HPDE6-E6E7 (cell line): Measurements from ENCODE around the gene SULT1C4.

Experiments used
- DNase-seq: peaks from one replicate; pipeline ENCODE4 v3.0.0; 2011; ENCODE audit warnings: missing footprints; ENCODE audit errors: extremely low spot score

SULT1C4 gene

DNA sequence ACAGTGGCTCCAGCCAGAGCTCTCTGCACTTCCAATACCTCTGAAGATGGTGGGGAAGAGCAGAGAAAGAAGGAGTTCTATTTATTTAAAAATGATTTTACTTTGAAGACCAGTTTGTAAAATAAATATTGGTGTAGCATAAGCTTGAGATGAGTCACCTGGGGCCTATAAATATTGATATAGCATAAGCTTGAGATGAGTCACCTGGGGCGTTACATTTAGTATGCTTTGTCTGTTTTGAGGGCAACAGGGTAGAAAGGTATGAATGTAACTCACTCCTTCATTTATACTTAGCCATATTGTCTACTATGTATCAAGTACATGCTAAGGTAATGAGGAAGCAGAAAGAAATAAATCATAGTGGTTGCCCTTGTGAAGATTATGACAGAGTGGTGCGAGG, 7.7 kb upstream of the SULT1C4 start:
- DNase-seq, result no peak

DNA sequence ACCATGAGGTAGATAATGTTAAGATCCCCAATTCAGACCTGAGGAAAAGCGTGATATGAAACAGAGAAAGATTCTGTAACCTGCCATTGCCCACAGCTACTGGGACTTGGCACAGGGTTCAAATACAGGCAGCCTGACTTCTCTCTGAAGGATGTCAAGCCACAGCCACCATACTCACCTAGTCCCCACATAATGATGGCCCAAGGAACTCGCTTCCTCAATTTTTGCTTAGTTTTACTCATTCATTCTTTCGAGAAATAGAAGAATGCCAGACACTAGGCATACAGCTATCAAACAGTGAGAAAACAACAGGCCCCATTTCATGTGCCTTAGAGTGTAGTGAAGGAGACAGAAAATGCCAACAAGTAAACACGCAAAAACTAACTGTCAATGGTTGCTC, 980 bp upstream of the SULT1C4 start:
- no peak for DNase-seq

DNA sequence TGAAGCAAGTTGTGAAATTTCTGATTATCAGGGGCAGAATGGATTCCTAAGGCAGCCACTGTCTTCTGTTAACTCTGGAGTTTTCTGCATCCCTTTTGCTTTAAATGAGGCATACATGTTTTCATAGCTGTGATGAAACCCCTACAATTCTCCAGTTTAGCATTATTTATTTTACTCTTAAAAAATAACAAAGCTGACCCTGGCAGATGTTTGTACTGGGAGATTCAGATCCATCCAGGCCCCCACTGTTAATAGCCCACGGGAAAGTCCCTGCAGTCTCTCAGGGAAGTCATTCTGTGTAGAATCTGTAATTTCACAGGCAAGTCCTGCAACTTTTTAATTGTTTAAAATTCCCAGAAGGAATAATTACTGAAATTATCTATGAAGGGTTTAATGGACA, 353 bp upstream of the SULT1C4 start:
- DNase-seq, result no peak

DNA sequence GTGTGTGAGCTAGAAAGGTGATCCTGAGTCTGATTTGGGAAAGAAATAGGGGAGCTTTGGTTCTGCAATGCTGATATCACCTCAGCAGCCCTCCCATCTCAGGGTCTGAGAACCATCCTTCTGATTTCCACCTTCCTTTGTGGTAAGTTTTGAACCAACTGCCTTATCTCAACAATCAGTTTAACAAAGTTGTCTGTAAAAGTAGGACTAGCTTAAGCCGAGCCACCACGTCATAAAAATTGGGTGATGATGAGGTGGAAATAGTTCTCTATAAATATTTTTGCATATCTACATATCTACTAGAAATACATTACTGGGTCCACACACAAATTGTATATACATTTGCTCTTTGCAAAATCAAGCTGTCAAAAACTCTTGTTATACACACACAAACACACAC, 1.1 kb downstream of the SULT1C4 start:
- DNase-seq, result no peak

DNA sequence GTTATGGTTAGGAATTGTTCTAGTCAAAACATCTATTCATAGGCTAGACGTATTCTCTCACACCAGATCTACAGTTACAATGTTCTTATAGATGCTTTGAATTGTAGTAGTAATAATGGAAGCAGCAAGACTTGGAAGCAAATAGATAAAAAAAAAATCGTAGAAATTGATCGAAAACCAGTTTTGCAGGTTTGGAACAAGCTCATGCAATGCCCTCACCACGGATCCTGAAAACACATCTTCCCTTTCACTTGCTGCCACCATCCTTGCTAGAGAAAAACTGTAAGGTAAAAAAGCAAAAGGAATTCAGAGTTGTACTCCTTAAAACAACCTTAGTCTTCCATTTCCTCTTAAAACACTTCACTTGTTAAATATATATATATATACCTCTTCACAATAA, 4.4 kb downstream of the SULT1C4 start:
- DNase-seq, result peak; percentile 36

DNA sequence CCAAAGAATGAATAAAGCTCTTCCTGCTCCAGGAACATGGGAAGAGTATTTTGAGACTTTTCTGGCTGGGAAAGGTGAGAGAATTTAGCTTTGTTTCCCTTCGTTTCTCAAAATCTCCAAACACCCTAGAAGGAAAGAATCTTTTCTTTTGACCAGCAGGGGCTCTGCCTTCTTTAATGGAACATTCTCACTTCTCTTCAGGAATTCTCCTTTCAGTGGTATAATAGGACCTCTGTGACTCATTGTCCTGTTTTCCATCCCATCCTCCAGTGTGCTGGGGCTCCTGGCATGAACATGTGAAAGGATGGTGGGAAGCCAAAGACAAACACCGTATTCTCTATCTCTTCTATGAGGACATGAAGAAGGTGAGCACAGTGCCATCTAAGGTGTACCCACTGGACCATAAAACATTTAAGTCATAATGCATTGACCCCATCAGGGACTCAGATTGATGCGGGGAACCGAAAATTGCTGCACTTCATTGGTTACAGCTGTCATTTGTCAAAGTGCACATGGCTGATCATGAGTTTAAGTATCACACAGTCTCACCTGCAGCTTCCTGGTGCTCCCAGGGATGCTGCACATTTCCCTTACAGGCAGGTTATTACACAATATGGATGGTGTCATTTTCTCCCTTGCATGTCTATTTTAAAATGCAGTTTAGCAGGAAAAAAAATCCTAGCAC, 5.5 kb downstream of the SULT1C4 start:
- DNase-seq, result no peak

DNA sequence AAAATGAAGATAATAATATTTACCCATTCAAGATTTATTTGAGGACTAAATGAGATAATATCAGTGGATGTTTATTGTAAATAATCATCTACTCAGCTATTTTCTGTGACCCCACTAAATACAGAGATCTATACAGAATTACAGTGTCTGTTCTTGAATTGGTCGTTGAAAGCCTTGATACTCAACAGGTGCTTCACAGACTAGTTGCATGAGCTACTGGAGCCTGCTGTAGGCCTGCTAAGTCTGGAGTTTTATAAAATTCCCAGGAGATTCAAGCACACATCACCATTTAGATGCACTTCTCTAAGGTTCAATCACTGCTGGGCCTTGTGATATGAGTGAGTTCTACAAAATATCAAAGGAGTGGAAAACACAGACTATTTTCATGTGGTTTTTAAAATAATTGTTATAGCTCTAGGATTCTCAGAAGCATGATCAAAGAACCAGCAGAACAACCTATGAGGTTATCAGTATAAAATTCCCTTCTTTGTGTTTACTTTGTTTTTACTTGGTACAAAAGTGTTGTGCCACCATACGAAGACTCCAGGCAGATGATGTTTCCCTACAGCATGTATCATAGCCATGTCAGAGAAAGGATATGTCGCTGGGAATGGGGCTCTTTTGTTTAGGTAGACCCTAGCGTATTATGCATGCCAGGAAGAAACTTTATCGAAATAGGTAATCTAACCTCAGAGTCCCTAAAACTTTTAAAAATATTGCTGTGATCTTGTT, 7.1 kb downstream of the SULT1C4 start:
- DNase-seq, result no peak

DNA sequence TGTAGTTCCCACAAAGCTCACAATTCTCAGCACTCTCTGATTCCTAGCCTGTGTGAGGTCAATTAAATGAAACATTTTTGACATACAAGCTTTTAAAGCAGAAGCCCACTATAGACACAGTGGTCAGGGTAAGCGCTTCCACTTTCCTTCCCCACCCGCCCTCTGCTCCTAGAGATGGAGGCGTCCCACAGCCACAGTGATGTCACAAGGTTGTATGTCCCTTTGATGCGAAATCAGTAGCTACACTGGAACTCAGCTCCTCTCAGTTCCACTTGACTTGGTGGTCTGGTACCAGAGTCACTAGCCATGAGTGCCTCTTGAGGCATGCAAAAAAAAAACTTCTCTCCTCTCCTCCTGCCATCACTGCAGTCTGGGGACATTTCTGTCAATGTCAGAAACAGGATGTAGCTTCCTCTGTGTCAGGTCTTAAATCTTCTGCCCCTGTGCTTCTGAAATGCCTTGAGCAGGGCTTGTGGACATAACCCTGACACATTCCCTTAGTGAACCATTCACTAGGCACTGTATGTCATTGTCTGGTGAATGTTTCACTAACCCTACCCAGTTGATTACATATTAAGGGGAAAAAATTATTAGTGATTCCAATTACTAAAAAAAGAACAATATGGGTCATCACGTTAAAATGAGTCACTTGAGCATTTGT, 7.8 kb downstream of the SULT1C4 start:
- no peak for DNase-seq

DNA sequence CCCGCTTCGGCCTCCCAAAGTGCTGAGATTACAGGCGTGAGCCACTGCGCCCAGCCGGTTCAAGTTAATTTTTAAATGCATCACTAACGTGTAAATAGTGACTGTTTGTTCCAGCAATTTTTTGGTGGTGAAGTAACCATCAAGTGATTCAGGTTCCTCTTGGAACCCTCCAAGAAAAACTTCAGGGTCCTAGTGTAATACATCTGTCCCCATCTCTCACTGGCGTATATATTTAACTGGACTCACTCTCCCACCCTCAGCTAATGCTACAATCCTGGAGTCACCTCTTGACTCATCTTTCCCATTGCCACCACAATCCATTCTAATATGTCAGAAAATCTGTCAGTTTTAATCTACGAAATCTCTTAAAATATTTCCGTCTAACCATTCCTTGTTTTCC, 10.3 kb downstream of the SULT1C4 start:
- no peak for DNase-seq

DNA sequence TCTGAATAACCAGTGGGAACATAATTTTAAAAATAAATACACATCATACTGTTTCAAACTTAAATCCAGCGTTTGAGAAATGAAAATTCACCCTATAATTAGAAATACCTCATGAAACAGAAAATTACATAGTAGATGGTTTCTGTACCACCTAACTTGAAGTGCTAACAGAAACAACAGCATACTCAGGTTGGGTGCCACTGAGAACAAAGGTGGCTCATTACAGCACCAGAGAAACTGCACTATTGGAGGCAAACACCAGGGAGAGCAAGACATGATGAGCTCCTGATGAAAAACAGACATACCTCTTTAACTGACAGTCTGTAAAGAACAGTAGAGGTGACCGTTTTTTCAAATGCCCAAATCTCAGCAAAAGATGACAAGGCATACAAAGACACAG, 12.6 kb downstream of the SULT1C4 start:
- DNase-seq, result no peak

DNA sequence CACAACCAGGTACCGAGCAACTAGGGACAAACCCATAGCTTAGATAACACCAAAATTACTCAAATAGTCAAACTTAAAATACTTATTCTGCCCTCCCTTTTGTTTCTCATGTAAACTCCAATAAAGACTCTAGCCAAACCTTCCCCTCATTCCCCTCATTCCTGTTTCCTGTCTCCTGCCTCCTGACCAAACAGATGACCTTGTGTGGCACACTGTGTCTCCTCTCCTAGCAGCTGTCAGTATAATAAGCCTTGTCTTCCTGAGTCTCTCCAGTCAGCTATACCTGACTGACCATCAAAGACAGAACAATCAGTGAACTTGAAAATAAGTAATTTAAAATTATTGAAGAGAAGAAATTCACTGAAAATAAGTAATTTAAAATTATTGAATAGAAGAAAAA, 14.3 kb downstream of the SULT1C4 start:
- DNase-seq, result no peak

DNA sequence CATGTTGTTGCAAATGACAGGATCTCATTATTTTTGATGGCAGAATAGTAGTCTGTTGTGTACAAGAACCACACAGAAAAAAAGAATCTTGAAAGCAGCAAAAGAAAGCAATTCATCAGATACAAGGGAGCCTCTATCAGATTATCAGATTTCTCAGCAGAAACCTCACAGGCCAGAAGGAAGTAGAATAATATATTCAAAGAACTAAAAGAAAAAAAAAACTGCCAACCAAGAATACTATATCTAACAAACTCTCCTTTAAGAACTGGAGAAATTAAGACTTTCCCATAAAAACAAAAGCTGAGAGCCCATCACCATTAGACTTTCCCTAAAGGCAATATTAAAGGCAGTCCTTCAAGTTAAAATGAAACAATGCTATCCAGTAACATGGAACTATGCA, 15.4 kb downstream of the SULT1C4 start:
- no peak for DNase-seq

DNA sequence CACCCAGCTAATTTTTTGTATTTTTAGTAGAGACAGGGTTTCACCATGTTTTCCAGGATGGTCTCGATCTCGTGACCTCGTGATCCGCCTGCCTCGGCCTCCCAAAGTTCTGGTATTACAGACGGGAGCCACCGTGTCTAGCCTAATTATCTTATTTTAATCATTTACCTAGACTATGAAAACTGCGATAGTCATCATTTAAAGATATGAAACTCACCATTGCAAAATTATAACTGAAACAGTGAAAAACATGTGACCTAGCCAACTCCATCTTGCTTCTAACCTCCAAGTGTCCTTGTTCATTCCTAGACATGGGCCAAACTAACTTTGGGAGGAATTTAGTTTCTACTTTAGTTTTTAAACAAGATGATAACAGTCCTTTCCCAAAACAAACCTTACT, 17.4 kb downstream of the SULT1C4 start:
- no peak for DNase-seq

DNA sequence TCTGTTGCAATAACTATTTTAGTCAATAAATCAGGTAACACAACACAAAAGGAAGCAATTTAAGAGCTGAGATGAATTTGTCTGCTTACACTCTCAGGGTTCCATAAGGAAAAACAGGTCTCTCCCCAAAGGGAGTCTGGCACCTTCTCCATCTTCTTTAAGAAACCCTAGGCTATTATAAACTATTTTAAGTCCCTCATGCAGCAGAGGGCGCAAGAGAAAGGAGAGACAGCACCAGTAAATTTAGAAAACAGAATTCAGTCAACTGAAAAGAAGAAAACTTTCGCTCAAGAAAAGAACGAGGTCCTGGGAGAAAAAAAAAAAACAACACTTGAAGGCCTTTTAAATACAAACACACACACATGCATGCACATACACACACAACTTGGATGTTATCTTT, 19.1 kb downstream of the SULT1C4 start:
- DNase-seq, result no peak

DNA sequence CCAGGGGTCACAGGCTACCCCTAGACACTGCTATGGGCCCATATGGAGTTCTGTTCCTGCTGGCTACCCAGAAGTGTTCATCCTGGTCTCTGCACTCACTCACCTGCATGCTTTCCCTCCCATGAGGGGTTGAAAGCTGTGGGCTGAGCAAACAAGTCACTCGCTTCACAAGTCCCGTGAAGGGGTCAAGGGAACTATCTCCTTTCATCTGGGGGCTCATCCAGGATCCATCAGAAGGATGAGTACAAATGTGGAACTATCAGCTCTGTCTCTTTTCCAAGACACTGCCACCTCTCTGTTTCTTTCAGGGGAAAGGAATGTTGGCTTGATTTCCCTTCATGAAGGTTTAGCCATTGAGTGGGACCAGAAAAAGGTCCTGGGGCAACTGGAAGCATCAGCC, 21.7 kb downstream of the SULT1C4 start:
- no peak for DNase-seq

DNA sequence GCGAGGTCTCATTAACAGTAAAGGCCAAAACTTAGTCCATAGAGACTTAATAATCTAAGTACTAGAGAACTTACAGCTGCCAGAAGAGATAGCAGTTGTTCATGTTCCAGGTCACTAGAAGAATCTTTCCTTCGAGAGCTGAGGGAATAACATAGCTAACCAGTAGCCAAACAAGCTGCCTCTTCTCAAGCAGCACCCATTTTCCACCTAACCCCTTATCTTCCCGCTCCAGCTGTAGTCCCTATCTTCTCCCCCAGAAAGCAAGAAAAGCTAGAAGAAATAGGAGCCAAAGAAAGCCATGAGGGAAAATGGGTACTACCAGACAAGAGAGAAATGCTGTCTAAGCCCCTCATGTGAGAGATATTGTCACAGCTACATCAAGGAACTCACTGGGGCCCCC, 24.0 kb downstream of the SULT1C4 start:
- DNase-seq, result no peak

DNA sequence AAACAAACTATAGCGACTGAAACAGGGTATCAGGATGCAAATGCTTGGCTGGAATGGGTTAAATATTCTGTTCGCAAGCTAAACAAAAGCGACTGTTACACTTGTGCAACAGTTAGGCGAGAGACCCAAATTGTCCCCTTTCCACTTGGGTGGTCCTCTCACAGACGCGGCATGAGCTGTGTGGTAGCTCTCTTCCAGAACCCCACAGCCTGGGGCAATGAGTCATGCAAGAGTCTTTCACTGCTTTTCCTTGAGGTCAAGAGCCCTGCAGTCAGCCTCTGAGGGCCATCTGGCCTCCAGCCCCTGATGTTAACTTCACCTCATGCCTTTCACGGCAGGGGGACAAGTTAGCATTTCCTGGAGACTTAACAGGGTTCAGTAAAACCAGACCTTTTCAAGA, 25.7 kb downstream of the SULT1C4 start:
- DNase-seq, result no peak

DNA sequence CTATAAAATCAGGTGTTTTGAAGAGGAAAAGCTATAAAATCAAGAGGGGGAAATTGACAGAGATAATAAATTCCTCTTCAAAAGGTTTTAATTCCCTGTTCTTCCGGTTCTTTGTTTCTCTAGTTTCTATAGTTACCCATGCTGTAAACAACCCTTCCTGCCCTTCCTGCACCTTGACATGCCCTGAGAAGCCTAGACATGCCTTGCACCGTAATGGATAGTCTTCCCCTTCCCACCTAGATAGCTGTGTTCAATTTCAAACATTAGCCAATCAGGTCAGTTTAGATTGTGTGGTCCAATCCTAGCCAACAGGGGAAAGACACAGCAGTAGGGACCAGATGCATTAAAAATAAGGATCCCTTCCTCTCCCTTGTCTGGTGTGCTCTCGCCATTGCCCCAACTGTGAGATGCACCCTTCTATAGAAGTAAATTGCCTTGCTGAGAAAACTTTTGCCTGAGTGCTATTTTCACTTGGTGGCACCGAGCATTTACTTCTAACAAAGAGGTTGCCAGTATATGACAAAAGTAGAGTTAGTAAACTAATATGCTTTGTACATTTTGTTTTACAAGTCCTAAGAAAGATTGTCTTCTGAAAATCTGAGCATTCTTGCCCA, 27.1 kb downstream of the SULT1C4 start:
- DNase-seq, result no peak

DNA sequence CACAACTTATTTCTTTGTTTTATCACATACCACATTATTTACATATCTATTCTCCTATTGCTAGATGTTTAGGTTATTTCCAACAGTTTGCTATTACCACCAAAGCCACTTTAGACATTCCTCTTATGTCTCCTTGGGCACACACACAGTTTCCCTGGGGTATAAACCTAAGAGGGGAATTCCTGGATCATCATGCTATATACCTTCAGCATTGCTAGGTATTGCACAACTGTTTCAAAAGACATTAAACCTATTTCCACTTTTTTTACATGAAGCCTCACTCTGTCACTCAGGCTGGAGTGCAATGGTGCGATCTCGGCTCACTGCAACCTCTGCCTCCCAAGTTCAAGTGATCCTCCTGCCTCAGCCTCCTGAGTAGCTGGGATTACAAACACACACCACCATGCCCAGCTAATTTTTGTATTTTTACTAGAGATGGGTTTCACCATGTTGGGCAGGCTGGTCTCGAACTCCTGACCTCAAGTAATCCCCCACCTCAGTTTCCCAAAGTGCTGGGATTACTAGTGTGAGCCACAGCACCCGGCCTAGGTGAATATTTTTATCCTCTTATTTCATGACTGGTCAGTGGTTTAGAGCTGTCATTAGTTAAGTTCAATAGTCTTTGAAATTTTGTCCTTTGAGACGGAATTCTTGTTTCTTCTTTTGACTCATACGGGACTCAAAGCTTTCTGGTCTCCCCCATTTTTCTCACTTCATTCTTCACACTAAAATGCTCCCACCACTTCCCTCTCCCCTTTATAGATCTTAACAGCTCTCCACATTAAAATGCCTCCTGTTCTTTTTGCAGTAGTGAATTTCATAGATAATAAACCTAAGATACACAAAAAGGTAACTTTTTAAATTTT, 30.3 kb downstream of the SULT1C4 start:
- no peak for DNase-seq

DNA sequence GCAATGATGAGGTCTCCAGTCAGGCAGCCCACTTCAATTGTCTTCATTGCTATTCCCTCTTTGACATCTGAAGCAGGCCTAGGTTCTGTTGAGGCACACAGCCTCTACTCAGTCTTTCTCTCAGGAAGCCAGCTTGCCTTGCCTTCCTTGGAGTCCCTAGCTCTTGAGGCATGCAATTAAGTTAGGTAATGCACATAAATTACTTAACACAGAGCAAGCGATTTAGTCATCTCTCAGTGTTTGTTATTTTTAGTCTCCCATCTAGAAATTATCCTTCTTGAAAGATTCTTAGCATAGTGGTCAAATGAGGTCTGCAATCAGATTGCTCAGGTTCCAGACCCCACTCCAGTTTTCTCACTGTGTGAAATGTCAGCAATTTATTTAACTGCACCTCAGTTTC, 32.0 kb downstream of the SULT1C4 start:
- DNase-seq, result no peak

DNA sequence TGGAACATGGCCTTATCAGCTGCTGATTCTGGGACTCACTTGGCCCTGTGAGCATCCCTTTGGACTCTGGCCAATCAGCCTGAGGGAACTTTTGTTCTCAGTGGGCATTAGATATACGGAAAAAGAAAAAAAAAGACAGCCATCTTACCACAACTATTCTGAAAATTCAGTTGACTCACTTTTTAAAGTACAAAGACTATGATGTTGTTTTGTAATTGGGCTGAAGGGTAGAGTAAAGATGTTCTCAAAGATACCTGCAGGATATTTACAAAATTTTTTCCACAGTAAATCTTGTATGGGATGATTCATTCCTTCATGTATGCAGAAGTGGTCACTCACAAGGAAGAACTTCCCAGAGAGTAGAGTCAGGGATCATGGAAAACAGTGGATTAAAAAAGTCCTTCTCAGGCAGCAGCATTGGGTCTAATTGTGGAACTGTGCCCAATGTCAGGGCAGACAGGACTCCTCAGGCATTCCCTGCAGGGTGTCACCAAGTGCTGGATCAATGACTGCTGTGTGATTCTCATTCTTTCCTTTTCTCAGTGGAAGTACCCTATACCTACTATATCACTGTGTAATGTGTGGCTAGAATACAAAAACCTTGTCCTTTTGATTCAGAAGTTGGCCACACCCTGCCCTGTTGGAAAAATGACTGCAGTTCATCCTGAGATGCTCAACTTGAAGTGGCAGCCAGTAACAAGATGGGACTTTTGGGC, 35.4 kb downstream of the SULT1C4 start:
- peak; percentile 80 for DNase-seq
